ENCODE data around the gene ORC2. TPM values are rescaled to one million over a fixed set of nuclear protein-coding genes. Genes with fewer than 3 reads are reported as not detected.
A peak's percentile ranks its signal among the peaks of the same experiment; 100 is the strongest.

Gene ORC2
- total and polyA plus RNA-seq, 10 of the 15 experiments (the other 5 are each of a cell fraction or from before 2014, with no cell fraction given): 6.1 to 36.9 (median 17.6) TPM

GRCh38 chr2:200901459-200902072 lies 61.9 kb downstream of the ORC2 start (continued):
- TF ChIP-seq ZBTB11 (CRISPR knock-in tag; IDR thresholded peaks at IDR 0.05) (no peak), NBN (IDR thresholded peaks at IDR 0.05) (peak; percentile 51; the same call in 1 of the 2 replicates), CBX5 (IDR thresholded peaks at IDR 0.05; ENCODE audit: low read depth) (no peak), SIX5 (IDR thresholded peaks at IDR 0.05; ENCODE audit: low read depth, low read length, severe bottlenecking) (no peak), MTA2 (IDR thresholded peaks at IDR 0.05; ENCODE audit: low read depth) (no peak), RUNX3 (IDR thresholded peaks at IDR 0.05; ENCODE audit: low read length) (no peak), POU2F2 (IDR thresholded peaks at IDR 0.05; ENCODE audit: borderline replicate concordance, low read depth, low read length) (peak; percentile 68; the same call in 1 of the 3 replicates), NFYB (IDR thresholded peaks at IDR 0.05; ENCODE audit: insufficient read depth, low read depth, low read length) (no peak), CREB1 (IDR thresholded peaks at IDR 0.05; ENCODE audit: low read depth) (no peak), SKIL (IDR thresholded peaks at IDR 0.05; ENCODE audit: low read depth, poor library complexity, severe bottlenecking) (peak; percentile 23), CHD4 (IDR thresholded peaks at IDR 0.05) (no peak), SUZ12 (IDR thresholded peaks at IDR 0.05; ENCODE audit: unreplicated experiment) (no peak), MAX (IDR thresholded peaks at IDR 0.05; ENCODE audit: low read depth, low read length) (no peak), ATF3 (IDR thresholded peaks at IDR 0.05; ENCODE audit: borderline replicate concordance, extremely low read depth, low read depth, low read length) (no peak), CTCF (IDR thresholded peaks at IDR 0.05 in 2 of 3, conservative IDR thresholded peaks at IDR 0.05 in 1 of 3; ENCODE audit: control insufficient read depth in 2 of 3, extremely low read depth in 1 of 3, insufficient read depth in 1 of 3, low read depth in 3 of 3, low read length in 3 of 3) (peak; percentile 71 to 90 (median 87); a peak in 5 of 6 replicates), ASH2L (IDR thresholded peaks at IDR 0.05; ENCODE audit: borderline replicate concordance, low read depth) (no peak), MTA3 (IDR thresholded peaks at IDR 0.05; ENCODE audit: borderline replicate concordance, low read length) (no peak), NR2C1 (IDR thresholded peaks at IDR 0.05) (no peak), KDM1A (IDR thresholded peaks at IDR 0.05; ENCODE audit: borderline replicate concordance) (no peak), ELK1 (IDR thresholded peaks at IDR 0.05; ENCODE audit: low read depth, low read length) (no peak), STAT1 (conservative IDR thresholded peaks at IDR 0.05) (no peak), SMAD5 (IDR thresholded peaks at IDR 0.05; ENCODE audit: low read depth) (no peak)

All from GM12878 (cell line).